DOHH2 (cell line): ENCODE measurements around the gene MED29.

Source experiments
- EZH2phosphoT487 ChIP-seq: fragments of 200-600 bp; sonication (generic); IDR thresholded peaks from 2 replicates; pipeline ENCODE4 v1.6.1; 2017; ENCODE audit warnings: borderline replicate concordance, mild to moderate bottlenecking, antibody characterized with exemption, low read length, moderate library complexity, mixed read lengths
- TF ChIP-seq, protein P1 (sequence below): fragments of 200-600 bp; sonication (generic); IDR thresholded peaks from one replicate; pipeline ENCODE4 v1.5.1; 2014; ENCODE audit warnings: antibody characterized with exemption, mild to moderate bottlenecking, low read depth, low read length; ENCODE audit not compliant: poor library complexity, severe bottlenecking

- TF ChIP-seq, protein P1, sequence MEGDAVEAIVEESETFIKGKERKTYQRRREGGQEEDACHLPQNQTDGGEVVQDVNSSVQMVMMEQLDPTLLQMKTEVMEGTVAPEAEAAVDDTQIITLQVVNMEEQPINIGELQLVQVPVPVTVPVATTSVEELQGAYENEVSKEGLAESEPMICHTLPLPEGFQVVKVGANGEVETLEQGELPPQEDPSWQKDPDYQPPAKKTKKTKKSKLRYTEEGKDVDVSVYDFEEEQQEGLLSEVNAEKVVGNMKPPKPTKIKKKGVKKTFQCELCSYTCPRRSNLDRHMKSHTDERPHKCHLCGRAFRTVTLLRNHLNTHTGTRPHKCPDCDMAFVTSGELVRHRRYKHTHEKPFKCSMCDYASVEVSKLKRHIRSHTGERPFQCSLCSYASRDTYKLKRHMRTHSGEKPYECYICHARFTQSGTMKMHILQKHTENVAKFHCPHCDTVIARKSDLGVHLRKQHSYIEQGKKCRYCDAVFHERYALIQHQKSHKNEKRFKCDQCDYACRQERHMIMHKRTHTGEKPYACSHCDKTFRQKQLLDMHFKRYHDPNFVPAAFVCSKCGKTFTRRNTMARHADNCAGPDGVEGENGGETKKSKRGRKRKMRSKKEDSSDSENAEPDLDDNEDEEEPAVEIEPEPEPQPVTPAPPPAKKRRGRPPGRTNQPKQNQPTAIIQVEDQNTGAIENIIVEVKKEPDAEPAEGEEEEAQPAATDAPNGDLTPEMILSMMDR, result no peak
- TF ChIP-seq EZH2phosphoT487, result no peak
Measured at GRCh38 chr19:39445196-39446111, 54.3 kb downstream of the MED29 start, which contains the start of gene SUPT5H.
